CD4-positive, alpha-beta T cell (primary cell): ENCODE measurements around the gene SRPK2. TPM values are rescaled to one million over a fixed set of nuclear protein-coding genes. Genes with fewer than 3 reads are reported as not detected.

Source experiments
- ATAC-seq: fragments of 200-7000 bp; cut with Tn5 transposase; one replicate; pipeline ENCODE4 v1.10.0; 2022; ENCODE audit warnings: mild to moderate bottlenecking; ENCODE audit not compliant: poor library complexity
- CTCF ChIA-PET: fragments of 350-600 bp; sonication (Branson Sonifier 250); formaldehyde crosslinking; loops from one replicate; lab custom pipeline; 2021; ENCODE audit warnings: antibody characterized with exemption, inconsistent platforms; lab: Charles Lee
- POLR2A ChIA-PET: fragments of 350-600 bp; sonication (Branson Sonifier 250); formaldehyde crosslinking; loops from one replicate; lab custom pipeline; 2021; ENCODE audit warnings: antibody characterized with exemption, inconsistent platforms; lab: Charles Lee
- DNase-seq, 14 experiments: peaks; one replicate each; pipeline ENCODE4 v3.0.0-alpha.2; 2013 to 2020; ENCODE audit warnings: mixed read lengths in 2 of 14
- H3K27ac ChIP-seq, 2 donors: one replicate each; pipeline versions ENCODE4 v1.5.1 to v1.7.0; 2013; ENCODE audit warnings: low read length in 2 of 2, low read depth in 1 of 2, mild to moderate bottlenecking in 1 of 2
- H3K27me3 ChIP-seq, 2 experiments: 1 replicate in 1 of 2; 2 replicates in 1 of 2; pipeline versions ENCODE4 v1.6.1 to v1.7.0; 2013; ENCODE audit warnings: low read length in 2 of 2, control low read depth in 1 of 2, mild to moderate bottlenecking in 1 of 2, moderate library complexity in 1 of 2; ENCODE audit not compliant: insufficient read depth in 2 of 2, control insufficient read depth in 1 of 2
- H3K36me3 ChIP-seq: one replicate; pipeline ENCODE4 v1.6.1; 2013; ENCODE audit warnings: low read length, control low read depth; ENCODE audit not compliant: insufficient read depth
- H3K4me1 ChIP-seq: one replicate; pipeline ENCODE4 v1.6.1; 2013; ENCODE audit warnings: low read length, control low read depth; ENCODE audit not compliant: insufficient read depth
- H3K4me3 ChIP-seq: one replicate; pipeline ENCODE4 v1.5.1; 2013; ENCODE audit warnings: mild to moderate bottlenecking, low read length, moderate library complexity
- H3K9me3 ChIP-seq, 2 experiments: 1 replicate in 1 of 2; 2 replicates in 1 of 2; pipeline versions ENCODE4 v1.6.1 to v1.7.0; 2013; ENCODE audit warnings: low read length in 2 of 2, mild to moderate bottlenecking in 2 of 2, control low read depth in 1 of 2, moderate library complexity in 1 of 2; ENCODE audit not compliant: control insufficient read depth in 1 of 2, insufficient read depth in 1 of 2
- H3K27ac Mint-ChIP-seq: one replicate; pipeline ENCODE4 v1.8.0; 2020; ENCODE audit warnings: mixed read lengths
- H3K27me3 Mint-ChIP-seq: one replicate; pipeline ENCODE4 v1.8.0; 2021; ENCODE audit warnings: mixed read lengths
- H3K36me3 Mint-ChIP-seq: one replicate; pipeline ENCODE4 v1.8.0; 2021; ENCODE audit warnings: low read depth, mixed read lengths
- H3K4me1 Mint-ChIP-seq: one replicate; pipeline ENCODE4 v1.8.0; 2021; ENCODE audit warnings: low read depth, mixed read lengths
- H3K4me3 Mint-ChIP-seq: one replicate; pipeline ENCODE4 v1.8.0; 2020; ENCODE audit warnings: mild to moderate bottlenecking, mixed read lengths
- H3K9me3 Mint-ChIP-seq: one replicate; pipeline ENCODE4 v1.8.0; 2020; ENCODE audit warnings: mixed read lengths
- CTCF ChIP-seq: fragments of 200-600 bp; IDR thresholded peaks from one replicate; pipeline ENCODE4 v1.8.0; 2022; ENCODE audit warnings: antibody characterized with exemption, mild to moderate bottlenecking
- intact Hi-C, 2 experiments: fragments of 100-400 bp; cut with DNase I in 1 of 2; cut with micrococcal nuclease in 1 of 2; formaldehyde crosslinking; loops; one replicate each; pipeline versions ENCODE4 v1.15.1 to v1.9.0; 2023 to 2025; cut with DNase I, micrococcal nuclease
- total RNA-seq, 174 experiments: library from RNA in 2 of 174; stranded (reverse) in 2 of 174; gene quantifications; one replicate each; pipeline ENCODE4 v1.2.3 and lab custom pipeline; 2021 to 2026

Gene SRPK2
- total RNA-seq, 2 experiments from 2014 or later, result 39.9 to 40.9 TPM

- H3K4me3 ChIP-seq, result no peak overlapping the region
- Mint-ChIP-seq H3K4me3 (no peak overlapping the region), H3K4me1 (peaks cover 4% of the 10 kb centered on the region), H3K9me3 (no peaks in the 10 kb centered on the region), H3K27me3 (no peaks in the 10 kb centered on the region), H3K27ac (no peak overlapping the region), H3K36me3 (peaks cover 47% of the 10 kb centered on the region)
- no peak for ATAC-seq
- no peaks in the 10 kb centered on the region for H3K27me3 ChIP-seq
- H3K9me3 ChIP-seq, result no peaks in the 10 kb centered on the region
- no peak overlapping the region for H3K27ac ChIP-seq
- intact Hi-C loops, result loop anchor here (5.0 kb wide), 2 partner anchors 186 to 336 kb away; no protein-coding TSS in a partner anchor
- CTCF ChIA-PET, result interaction anchor here (0.9 kb wide), 1 partner anchor 10 kb away, joined by 3 read pairs; no protein-coding TSS in a partner anchor
- POLR2A ChIA-PET, result no interaction called here
- H3K36me3 ChIP-seq, result peaks cover 12% of the 10 kb centered on the region
- DNase-seq, result no peak
- TF ChIP-seq CTCF, result no peak
- H3K4me1 ChIP-seq, result no peaks in the 10 kb centered on the region
These were observed 237.6 kb downstream of the SRPK2 start for GRCh38 chr7:105151152-105151551.

- peaks cover 4% of the 10 kb centered on the region for H3K4me1 Mint-ChIP-seq
- CTCF ChIA-PET, result no interaction called here
These were observed 238.9 kb downstream of the SRPK2 start for GRCh38 chr7:105149827-105150226.

DNA sequence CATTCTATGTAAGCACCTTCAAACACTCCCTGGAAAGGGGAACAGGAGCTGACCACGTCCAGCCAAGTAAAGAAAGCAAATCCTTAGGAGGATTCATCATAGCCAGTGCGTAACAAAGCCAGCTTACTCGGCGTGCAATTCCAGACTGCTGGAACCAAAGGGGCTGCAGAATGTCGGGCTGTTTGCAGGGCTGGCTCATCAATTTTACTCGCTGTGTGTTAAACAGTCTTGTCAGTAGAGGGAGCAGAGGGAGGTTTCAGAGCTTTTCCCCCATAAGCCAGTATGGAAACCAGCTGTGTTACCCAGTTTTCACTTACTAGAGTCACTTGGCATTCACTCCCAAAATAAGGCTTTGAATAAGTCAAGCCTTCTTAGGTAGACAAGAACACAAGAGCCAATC, 247.7 kb downstream of the SRPK2 start:
- Histone ChIP-seq H3K27me3 (no peaks in the 10 kb centered on the region), H3K4me1 (no peaks in the 10 kb centered on the region), H3K36me3 (peaks cover 76% of the 10 kb centered on the region), H3K9me3 (no peaks in the 10 kb centered on the region), H3K27ac (no peak overlapping the region), H3K4me3 (no peak overlapping the region)
- POLR2A ChIA-PET, result interaction anchor here (0.5 to 1.2 kb wide), 3 partner anchors 70 to 286 kb away, joined by 3 read pairs; no protein-coding TSS in a partner anchor
- H3K27ac Mint-ChIP-seq, result no peak overlapping the region
- intact Hi-C loops, result no loop called here
- DNase-seq, result peak in 3 of 14 experiments; percentile 16 to 22 (median 19)
- no peaks in the 10 kb centered on the region for H3K9me3 Mint-ChIP-seq
- H3K27me3 Mint-ChIP-seq, result no peaks in the 10 kb centered on the region
- no peak for TF ChIP-seq CTCF
- peaks cover 80% of the 10 kb centered on the region for H3K36me3 Mint-ChIP-seq
- no peak overlapping the region for H3K4me3 Mint-ChIP-seq
- ATAC-seq, result no peak
- H3K4me1 Mint-ChIP-seq, result peaks cover 24% of the 10 kb centered on the region
- CTCF ChIA-PET, result interaction anchor here (1.7 kb wide), 1 partner anchor 10 kb away, joined by 3 read pairs; no protein-coding TSS in a partner anchor

More at GRCh38 chr7:105149827-105150226, 238.9 kb downstream of the SRPK2 start:
- Histone ChIP-seq H3K4me3 (no peak overlapping the region), H3K27me3 (no peaks in the 10 kb centered on the region), H3K27ac (no peak overlapping the region), H3K4me1 (no peaks in the 10 kb centered on the region), H3K9me3 (no peaks in the 10 kb centered on the region), H3K36me3 (peaks cover 8% of the 10 kb centered on the region)
- Mint-ChIP-seq H3K27ac (no peak overlapping the region), H3K36me3 (peaks cover 44% of the 10 kb centered on the region), H3K9me3 (no peaks in the 10 kb centered on the region), H3K4me3 (no peak overlapping the region), H3K27me3 (no peaks in the 10 kb centered on the region)
- DNase-seq (no peak), ATAC-seq (no peak)
- POLR2A ChIA-PET, result no interaction called here
- no peak for TF ChIP-seq CTCF
- intact Hi-C loops, result loop anchor here (5.0 kb wide), 2 partner anchors 187 to 337 kb away; no protein-coding TSS in a partner anchor
